ENCODE results near the gene LRRC4C.
"Not testable (repeated sequence)": the region's sequence is repeated elsewhere in the genome, so short reads cannot be mapped to it uniquely, and the experiment has no call there.

LRRC4C gene

DNA sequence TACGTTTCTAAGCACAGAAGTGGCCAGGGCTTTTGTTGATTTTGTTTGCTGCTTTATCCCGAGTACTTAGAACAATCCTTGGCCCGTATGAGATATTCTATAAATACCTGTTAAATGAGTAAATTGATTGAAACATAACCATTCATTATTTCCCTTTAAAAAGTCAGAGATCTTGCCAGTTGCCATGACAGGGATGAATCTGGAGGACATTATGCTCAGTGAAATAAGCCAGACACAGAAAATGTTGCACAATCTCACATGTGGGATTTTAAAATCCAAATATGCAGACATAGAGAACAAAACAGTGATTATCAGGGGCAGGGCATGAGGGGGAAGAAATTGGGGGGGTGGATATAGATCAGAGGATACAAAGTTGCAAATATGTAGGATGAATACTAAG is 1240.1 kb downstream of the LRRC4C start:
- DNase-seq (ENCODE audit: low spot score): no peak
- CTCF ChIA-PET: no interaction called here
- POLR2A ChIA-PET (ENCODE audit: low non-redundant PET): no interaction called here
- TF ChIP-seq, protein P1, sequence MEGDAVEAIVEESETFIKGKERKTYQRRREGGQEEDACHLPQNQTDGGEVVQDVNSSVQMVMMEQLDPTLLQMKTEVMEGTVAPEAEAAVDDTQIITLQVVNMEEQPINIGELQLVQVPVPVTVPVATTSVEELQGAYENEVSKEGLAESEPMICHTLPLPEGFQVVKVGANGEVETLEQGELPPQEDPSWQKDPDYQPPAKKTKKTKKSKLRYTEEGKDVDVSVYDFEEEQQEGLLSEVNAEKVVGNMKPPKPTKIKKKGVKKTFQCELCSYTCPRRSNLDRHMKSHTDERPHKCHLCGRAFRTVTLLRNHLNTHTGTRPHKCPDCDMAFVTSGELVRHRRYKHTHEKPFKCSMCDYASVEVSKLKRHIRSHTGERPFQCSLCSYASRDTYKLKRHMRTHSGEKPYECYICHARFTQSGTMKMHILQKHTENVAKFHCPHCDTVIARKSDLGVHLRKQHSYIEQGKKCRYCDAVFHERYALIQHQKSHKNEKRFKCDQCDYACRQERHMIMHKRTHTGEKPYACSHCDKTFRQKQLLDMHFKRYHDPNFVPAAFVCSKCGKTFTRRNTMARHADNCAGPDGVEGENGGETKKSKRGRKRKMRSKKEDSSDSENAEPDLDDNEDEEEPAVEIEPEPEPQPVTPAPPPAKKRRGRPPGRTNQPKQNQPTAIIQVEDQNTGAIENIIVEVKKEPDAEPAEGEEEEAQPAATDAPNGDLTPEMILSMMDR (conservative IDR thresholded peaks at IDR 0.05; ENCODE audit: low read depth): no peak
- no peak overlapping the region for H3K27ac ChIP-seq

DNA sequence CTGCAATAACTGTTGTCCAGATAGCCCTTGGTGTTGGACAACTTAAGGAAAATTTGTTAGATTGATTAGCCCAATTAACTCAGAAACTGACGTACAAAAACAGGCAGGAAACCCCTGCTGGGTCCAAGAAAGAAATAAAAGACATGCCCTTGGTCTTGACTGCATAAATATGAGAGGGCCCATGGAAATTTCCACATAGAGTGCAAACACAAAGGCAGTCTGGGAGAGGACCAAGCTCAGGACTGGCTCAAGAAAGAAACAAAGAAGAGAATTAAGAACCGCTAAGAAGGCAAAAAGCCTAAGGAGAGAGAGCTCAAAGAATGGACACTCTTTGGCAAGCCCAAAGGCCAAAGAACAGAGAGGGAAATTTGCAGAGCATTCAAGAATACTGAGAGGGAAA is 1243.9 kb downstream of the LRRC4C start:
- no peak for DNase-seq (ENCODE audit: low spot score)
- no peak overlapping the region for H3K27ac ChIP-seq
- POLR2A ChIA-PET (ENCODE audit: low non-redundant PET): no interaction called here
- CTCF ChIA-PET: interaction anchor here (0.5 to 0.6 kb wide), 2 partner anchors 26 to 1508 kb away, joined by 3 read pairs; no protein-coding TSS in a partner anchor
- TF ChIP-seq, protein P1 (conservative IDR thresholded peaks at IDR 0.05; ENCODE audit: low read depth): no peak

DNA sequence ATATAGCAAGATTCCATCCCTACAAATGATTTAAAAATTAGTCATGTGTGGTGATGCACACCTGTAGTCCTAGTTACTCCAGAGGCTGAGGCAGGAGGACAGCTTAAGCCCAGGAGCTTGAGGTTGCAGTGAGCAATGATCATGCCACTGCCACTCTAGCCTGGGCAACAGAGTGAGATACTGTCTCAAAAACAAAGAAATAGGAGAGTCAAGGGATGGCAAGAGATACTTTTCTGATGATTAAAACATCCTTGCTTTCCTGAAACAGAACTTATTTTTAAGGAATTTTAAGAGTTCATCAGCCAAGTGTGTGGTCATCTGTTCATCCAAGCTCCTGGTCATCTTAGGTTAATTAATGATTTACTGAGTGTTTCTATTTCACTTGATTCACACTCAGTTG is 1252.0 kb downstream of the LRRC4C start:
- no peak for DNase-seq (ENCODE audit: low spot score)
- no peak overlapping the region for H3K27ac ChIP-seq
- TF ChIP-seq, protein P1 (conservative IDR thresholded peaks at IDR 0.05; ENCODE audit: low read depth): no peak
- CTCF ChIA-PET: interaction anchor here (0.7 kb wide), 1 partner anchor 9 kb away, joined by 3 read pairs; no protein-coding TSS in a partner anchor
- POLR2A ChIA-PET (ENCODE audit: low non-redundant PET): no interaction called here

DNA sequence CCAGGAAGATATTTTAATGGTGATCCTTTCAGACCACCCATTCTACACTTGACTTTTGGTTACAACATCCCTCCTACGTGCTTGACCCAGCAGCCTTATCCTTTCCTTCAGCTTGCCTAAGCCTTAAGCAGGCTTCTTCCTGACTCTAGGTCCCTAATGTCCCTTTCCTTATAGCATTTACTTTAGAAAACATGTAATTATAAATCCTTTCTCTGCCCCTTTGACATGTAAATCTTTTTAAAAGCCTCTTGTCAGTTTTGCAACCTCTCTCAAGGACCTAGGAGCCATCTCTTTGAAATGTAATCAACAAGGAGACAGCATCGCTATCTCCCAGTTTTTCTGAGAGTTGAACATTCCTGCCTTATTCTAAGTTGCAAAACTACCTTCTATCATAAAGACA is 1255.2 kb downstream of the LRRC4C start:
- H3K27ac ChIP-seq: no peak overlapping the region
- no peak for DNase-seq (ENCODE audit: low spot score)
- POLR2A ChIA-PET (ENCODE audit: low non-redundant PET): no interaction called here
- CTCF ChIA-PET: no interaction called here
- TF ChIP-seq, protein P1 (conservative IDR thresholded peaks at IDR 0.05; ENCODE audit: low read depth): no peak

DNA sequence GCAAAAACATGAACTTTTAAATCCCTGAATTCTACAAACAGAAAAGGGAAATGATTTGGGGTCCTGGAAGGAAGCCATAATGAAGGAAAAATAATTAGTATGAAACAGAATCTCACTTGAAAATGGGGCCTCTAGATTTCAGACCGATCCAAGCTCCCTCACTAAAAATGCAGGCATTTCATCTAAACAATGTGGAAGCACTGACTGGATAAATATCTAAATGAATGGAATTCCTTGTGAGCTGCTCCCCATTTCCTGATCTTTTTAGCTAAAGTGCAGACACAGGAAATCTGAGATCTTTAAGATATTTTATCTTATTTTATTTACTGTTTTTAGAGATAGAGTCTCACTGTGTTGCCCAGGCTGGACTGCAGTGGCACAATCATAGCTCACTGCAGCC is 1255.8 kb downstream of the LRRC4C start:
- DNase-seq (ENCODE audit: low spot score): no peak
- POLR2A ChIA-PET (ENCODE audit: low non-redundant PET): no interaction called here
- TF ChIP-seq, protein P1 (conservative IDR thresholded peaks at IDR 0.05; ENCODE audit: low read depth): no peak
- CTCF ChIA-PET: interaction anchor here (0.7 kb wide), 1 partner anchor 151 kb away, joined by 4 read pairs; no protein-coding TSS in a partner anchor
- H3K27ac ChIP-seq: no peak overlapping the region

DNA sequence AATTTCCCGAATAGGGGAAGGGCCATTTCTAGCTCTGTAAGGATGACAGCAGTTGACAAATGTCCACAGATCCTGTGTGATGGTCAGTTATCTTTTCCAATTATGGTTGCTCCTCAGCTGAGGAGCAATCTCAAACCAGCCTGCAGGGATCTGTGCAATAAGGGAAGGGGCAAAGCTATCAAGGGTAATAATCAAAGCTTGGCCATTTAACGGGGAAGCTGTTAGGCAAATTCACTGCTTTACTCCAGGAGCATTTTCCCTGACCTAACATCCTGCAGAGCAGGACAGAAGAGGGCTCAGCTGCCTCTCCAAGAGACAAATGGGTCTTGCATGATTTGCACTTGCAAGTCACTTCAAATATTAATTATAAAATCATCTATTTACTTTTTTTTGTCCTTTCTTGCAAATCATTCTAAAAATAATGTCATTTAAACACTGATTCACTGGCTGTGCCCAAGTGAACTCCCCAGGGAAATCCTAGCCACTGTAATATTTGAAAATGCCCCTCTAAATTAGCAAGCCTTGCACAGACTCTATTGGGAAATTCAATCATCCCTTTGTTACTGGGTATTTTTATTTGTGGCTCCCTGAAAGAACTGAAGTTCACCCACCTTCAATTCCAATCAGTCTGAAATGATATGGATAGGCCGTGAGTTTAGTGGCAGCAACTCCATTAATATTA is 1256.7 kb downstream of the LRRC4C start:
- TF ChIP-seq, protein P1 (conservative IDR thresholded peaks at IDR 0.05; ENCODE audit: low read depth): no peak
- no peak for DNase-seq (ENCODE audit: low spot score)
- H3K27ac ChIP-seq: no peak overlapping the region
- ChIA-PET POLR2A (ENCODE audit: low non-redundant PET) (no interaction called here), CTCF (interaction anchor here (0.7 kb wide), 1 partner anchor 151 kb away, joined by 4 read pairs; no protein-coding TSS in a partner anchor)

DNA sequence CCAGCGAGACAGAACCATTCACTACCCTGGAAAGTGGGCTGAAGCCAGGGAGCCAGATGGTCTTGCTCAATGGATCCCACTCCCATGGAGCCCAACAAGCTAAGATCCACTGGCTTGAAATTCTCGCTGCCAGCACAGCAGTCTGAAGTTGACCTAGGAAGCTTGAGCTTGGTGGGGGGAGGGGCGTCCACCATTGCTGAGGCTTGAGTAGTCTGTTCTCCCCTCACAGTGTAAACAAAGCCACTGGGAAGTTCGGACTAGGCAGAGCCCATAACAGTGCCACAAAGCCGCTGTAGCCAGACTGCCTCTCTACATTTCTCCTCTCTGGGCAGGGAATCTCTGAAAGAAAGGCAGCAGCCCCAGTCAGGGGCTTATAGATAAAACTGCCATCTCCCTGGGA is 1266.9 kb downstream of the LRRC4C start:
- POLR2A ChIA-PET (ENCODE audit: low non-redundant PET); CTCF ChIA-PET; H3K27ac ChIP-seq; DNase-seq (ENCODE audit: low spot score): not testable (repeated sequence)
